ENCODE data around the gene GJA5. TPM values are rescaled to one million over a fixed set of nuclear protein-coding genes. Genes with fewer than 3 reads are reported as not detected.

Gene GJA5
- 189 TPM for total RNA-seq (ENCODE audit: unreplicated experiment)
- long read RNA-seq, transcript GJA5-203 (2 exons, 3,183 nt) = major isoform, 64 of 82 reads
- long read RNA-seq, partial matches to known transcripts = 0 of 82 reads
- long read RNA-seq, other reads (novel, unspliced or antisense) = 18 of 82 reads

DNA sequence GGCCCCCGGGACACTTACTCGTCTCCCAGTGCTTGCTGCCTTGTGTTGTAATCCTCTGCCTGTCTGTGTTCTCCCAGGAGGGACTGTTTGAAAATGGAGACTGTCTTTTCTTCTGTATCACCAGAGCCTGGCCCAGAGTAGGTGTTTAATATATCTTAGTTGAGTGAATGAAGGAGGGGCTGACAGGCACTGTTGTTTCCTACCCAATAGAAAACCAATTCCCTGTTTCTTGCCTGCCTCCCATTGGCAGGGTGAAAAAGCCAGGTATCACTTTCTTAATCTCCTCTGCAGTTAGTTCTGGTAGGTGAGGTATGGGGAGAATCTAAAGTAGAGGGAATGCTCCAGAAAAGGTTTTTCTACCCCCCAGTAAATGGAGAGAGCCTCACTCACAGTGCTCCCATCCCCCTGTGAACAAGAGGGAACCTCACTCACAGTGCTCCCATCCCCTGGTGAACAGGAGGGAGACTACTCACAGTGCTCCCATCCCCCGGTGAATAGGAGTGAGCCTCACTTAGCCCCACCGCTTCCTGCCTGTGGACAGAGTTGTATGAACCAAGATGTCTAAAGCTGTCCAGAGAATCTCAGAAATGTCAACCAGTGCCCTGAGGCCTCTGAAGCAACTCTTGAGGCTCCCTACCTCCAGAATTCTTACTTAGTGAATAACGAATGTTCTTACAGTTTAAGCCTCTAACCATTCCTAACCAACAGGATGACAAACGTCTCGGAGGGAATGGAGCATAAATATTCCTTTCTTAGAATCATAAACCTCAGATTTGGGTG is at the start of gene GJA5:
Gene GJA5 (minus strand): TSS at position 122 of the 780 bp plus-strand sequence. CDS start 1,364 bp downstream, outside the sequence.
- no peaks in the 10 kb centered on the region for H3K9me3 Mint-ChIP-seq (ENCODE audit: unreplicated experiment)

DNA sequence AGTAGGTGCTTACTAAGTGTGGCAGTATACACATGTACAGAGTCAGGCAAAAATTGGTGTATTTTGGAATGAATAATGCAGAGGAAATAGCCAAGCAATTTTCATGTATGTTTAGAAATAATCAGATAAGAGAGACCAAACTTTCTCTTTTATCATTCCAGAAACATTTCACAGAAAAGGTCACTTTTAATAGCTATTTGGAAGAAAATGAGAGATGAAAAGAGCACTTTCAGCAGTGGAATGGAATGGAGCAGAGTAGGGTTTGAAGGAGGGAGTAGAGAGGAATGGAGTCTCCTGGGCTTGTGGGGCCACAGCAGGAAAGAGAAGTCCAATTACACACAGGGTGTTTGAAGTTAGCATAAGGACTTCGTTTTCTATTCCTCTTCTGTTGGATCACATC is 48.8 kb upstream of the GJA5 start:
- H3K9me3 Mint-ChIP-seq (ENCODE audit: unreplicated experiment) = no peaks in the 10 kb centered on the region
- no peak for DNase-seq (ENCODE audit: low spot score)
- H3K36me3 Mint-ChIP-seq (ENCODE audit: low read depth, unreplicated experiment) = no peaks in the 10 kb centered on the region
- H3K27me3 Mint-ChIP-seq (ENCODE audit: unreplicated experiment) = peaks cover 3% of the 10 kb centered on the region
- no peak overlapping the region for H3K27ac Mint-ChIP-seq (ENCODE audit: unreplicated experiment)
- peaks cover 29% of the 10 kb centered on the region for H3K4me1 Mint-ChIP-seq (ENCODE audit: unreplicated experiment)
- no peak overlapping the region for H3K4me3 Mint-ChIP-seq (ENCODE audit: unreplicated experiment)
- no peak for TF ChIP-seq CTCF (IDR thresholded peaks at IDR 0.05; ENCODE audit: unreplicated experiment)

More for the DNA sequence above, at the start of gene GJA5:
- no peak for DNase-seq (ENCODE audit: low spot score)
- peak within 1 kb of the TSS; percentile 40 for H3K4me3 Mint-ChIP-seq (ENCODE audit: unreplicated experiment)
- no peak for TF ChIP-seq CTCF (IDR thresholded peaks at IDR 0.05; ENCODE audit: unreplicated experiment)
- peak within 1 kb of the TSS; percentile 37 for H3K27ac Mint-ChIP-seq (ENCODE audit: unreplicated experiment)
- peaks cover 68% of the 10 kb centered on the region for H3K4me1 Mint-ChIP-seq (ENCODE audit: unreplicated experiment)
- H3K36me3 Mint-ChIP-seq (ENCODE audit: low read depth, unreplicated experiment) = peaks cover 68% of the 10 kb centered on the region
- peaks cover 8% of the 10 kb centered on the region for H3K27me3 Mint-ChIP-seq (ENCODE audit: unreplicated experiment)

DNA sequence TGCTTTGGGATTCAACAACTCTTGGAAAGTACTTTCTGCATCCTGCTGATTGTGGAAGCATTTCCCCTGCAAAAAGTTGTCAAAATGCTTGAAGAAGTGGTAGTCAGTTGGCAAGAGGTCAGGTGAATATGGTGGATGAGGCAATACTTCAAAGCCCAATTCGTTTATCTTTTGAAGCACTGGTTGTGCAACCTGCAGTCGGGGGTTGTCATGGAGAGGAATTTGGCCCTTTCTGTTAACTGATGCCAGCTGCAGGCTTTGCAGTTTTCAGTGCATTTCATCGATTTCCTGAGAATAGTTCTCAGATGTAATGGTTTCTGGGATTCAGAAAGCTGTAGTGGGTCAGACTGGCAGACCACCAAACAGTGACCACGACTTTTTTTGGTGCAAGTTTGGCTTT is 47.6 kb upstream of the GJA5 start:
- peaks cover 4% of the 10 kb centered on the region for H3K27me3 Mint-ChIP-seq (ENCODE audit: unreplicated experiment)
- H3K4me3 Mint-ChIP-seq (ENCODE audit: unreplicated experiment) = no peak overlapping the region
- H3K9me3 Mint-ChIP-seq (ENCODE audit: unreplicated experiment) = no peaks in the 10 kb centered on the region
- peaks cover 29% of the 10 kb centered on the region for H3K4me1 Mint-ChIP-seq (ENCODE audit: unreplicated experiment)
- no peak for TF ChIP-seq CTCF (IDR thresholded peaks at IDR 0.05; ENCODE audit: unreplicated experiment)
- no peaks in the 10 kb centered on the region for H3K36me3 Mint-ChIP-seq (ENCODE audit: low read depth, unreplicated experiment)
- DNase-seq (ENCODE audit: low spot score) = peak; percentile 7
- peak overlapping the region; percentile 32 for H3K27ac Mint-ChIP-seq (ENCODE audit: unreplicated experiment)

DNA sequence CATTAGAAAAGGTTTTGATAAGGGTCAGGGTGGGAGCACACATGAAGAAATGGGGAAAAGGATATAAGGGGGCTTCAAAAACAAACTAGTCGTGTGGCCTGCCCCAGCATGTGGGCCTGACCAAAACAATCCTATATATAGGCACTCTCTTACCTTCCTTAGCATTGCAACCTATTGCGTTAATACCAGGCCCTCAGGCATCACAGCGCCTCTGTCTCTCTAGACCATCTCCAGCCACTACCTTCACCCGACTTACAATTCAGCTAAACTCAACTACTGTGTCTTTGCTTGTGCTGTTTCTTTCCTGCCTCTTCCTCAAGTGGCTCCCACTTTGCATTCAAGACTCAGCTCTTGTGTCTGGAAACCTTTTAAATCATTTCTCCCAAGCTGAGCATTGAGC is 47.0 kb upstream of the GJA5 start:
- Mint-ChIP-seq H3K36me3 (ENCODE audit: low read depth, unreplicated experiment) (no peaks in the 10 kb centered on the region), H3K9me3 (ENCODE audit: unreplicated experiment) (no peaks in the 10 kb centered on the region), H3K4me1 (ENCODE audit: unreplicated experiment) (peaks cover 29% of the 10 kb centered on the region), H3K27me3 (ENCODE audit: unreplicated experiment) (peaks cover 6% of the 10 kb centered on the region), H3K27ac (ENCODE audit: unreplicated experiment) (peak overlapping the region; percentile 90), H3K4me3 (ENCODE audit: unreplicated experiment) (no peak overlapping the region)
- DNase-seq (ENCODE audit: low spot score) = no peak
- TF ChIP-seq CTCF (IDR thresholded peaks at IDR 0.05; ENCODE audit: unreplicated experiment) = no peak
